DND-41 (cell line): ENCODE measurements around the gene MORN3.

Source experiments
- ATAC-seq: fragments of 200-7000 bp; cut with Tn5 transposase; 3 replicates; pipeline ENCODE4 v1.9.1; 2021; ENCODE audit warnings: low read depth; ENCODE audit not compliant: insufficient read depth
- DNase-seq: peaks from one replicate; pipeline ENCODE4 v3.0.0-alpha.2; 2020
- H2AFZ ChIP-seq: 2 replicates; pipeline ENCODE4 v1.6.0; 2012; ENCODE audit warnings: low read depth, low read length
- H3K27ac ChIP-seq: 2 replicates; pipeline ENCODE4 v1.5.1; 2012; ENCODE audit warnings: low read length, inconsistent platforms
- H3K27me3 ChIP-seq: fragments of 200-600 bp; sonication (generic); 2 replicates; pipeline ENCODE4 v1.6.0; 2012; ENCODE audit warnings: low read length, mild to moderate bottlenecking, inconsistent platforms; ENCODE audit not compliant: insufficient read depth, poor library complexity
- H3K36me3 ChIP-seq: 2 replicates; pipeline ENCODE4 v1.5.1; 2012; ENCODE audit warnings: low read length, inconsistent platforms; ENCODE audit not compliant: insufficient read depth
- H3K4me1 ChIP-seq: 2 replicates; pipeline ENCODE4 v1.5.1; 2012; ENCODE audit warnings: mild to moderate bottlenecking, low read length; ENCODE audit not compliant: insufficient read depth
- H3K4me2 ChIP-seq: 2 replicates; pipeline ENCODE4 v1.6.0; 2012; ENCODE audit warnings: mild to moderate bottlenecking, moderate library complexity, low read length, inconsistent platforms; ENCODE audit not compliant: insufficient read depth
- H3K4me3 ChIP-seq, 2 experiments: fragments of 200-600 bp in 1 of 2; shearing (Covaris generic) in 1 of 2; 2 replicates each; pipeline ENCODE4 v1.5.1; 2012 to 2016; ENCODE audit warnings: inconsistent platforms in 2 of 2, low read length in 2 of 2, mild to moderate bottlenecking in 2 of 2, low read depth in 1 of 2, moderate library complexity in 1 of 2
- H3K79me2 ChIP-seq: 2 replicates; pipeline ENCODE4 v1.6.0; 2012; ENCODE audit warnings: low read length, inconsistent platforms; ENCODE audit not compliant: insufficient read depth
- H3K9ac ChIP-seq: 2 replicates; pipeline ENCODE4 v1.6.0; 2012; ENCODE audit warnings: low read depth, mild to moderate bottlenecking, inconsistent platforms, low read length, moderate library complexity
- H3K9me3 ChIP-seq: 2 replicates; pipeline ENCODE4 v1.5.1; 2012; ENCODE audit warnings: low read length, moderate library complexity, mild to moderate bottlenecking, inconsistent platforms; ENCODE audit not compliant: insufficient read depth, severe bottlenecking
- H4K20me1 ChIP-seq: 2 replicates; pipeline ENCODE4 v1.6.0; 2012; ENCODE audit warnings: low read length; ENCODE audit not compliant: insufficient read depth
- CTCF ChIP-seq: IDR thresholded peaks from 2 replicates; pipeline ENCODE4 v1.5.1; 2012; ENCODE audit warnings: borderline replicate concordance, low read length, moderate library complexity, mild to moderate bottlenecking; ENCODE audit not compliant: poor library complexity, severe bottlenecking; ENCODE audit errors: extremely low read depth
- EZH2 ChIP-seq: IDR thresholded peaks from 3 replicates; pipeline ENCODE4 v1.6.1; 2012; ENCODE audit warnings: borderline replicate concordance, low read depth, mild to moderate bottlenecking, moderate library complexity, low read length, inconsistent platforms; ENCODE audit not compliant: severe bottlenecking

Gene MORN3

GRCh38 chr12:121651320-121651719 lies 18.1 kb downstream of the MORN3 start:
- no peaks in the 10 kb centered on the region for H3K9me3 ChIP-seq
- peaks cover 18% of the 10 kb centered on the region for H3K4me1 ChIP-seq
- no peak for DNase-seq
- no peak overlapping the region for H3K9ac ChIP-seq
- H3K27ac ChIP-seq, result no peak overlapping the region
- no peaks in the 10 kb centered on the region for H4K20me1 ChIP-seq
- no peak overlapping the region for H3K4me2 ChIP-seq
- H3K36me3 ChIP-seq, result no peaks in the 10 kb centered on the region
- H3K27me3 ChIP-seq, result no peaks in the 10 kb centered on the region
- H2AFZ ChIP-seq, result no peak overlapping the region
- TF ChIP-seq CTCF (no peak), EZH2 (no peak)
- H3K4me3 ChIP-seq, result no peak overlapping the region
- no peak for ATAC-seq
- no peaks in the 10 kb centered on the region for H3K79me2 ChIP-seq

- no peaks in the 10 kb centered on the region for H3K9me3 ChIP-seq
- H3K27ac ChIP-seq, result peak overlapping the region; percentile 59; the same call in 1 of the 2 replicates
- no peak for TF ChIP-seq CTCF
- no peak for TF ChIP-seq EZH2
- no peak overlapping the region for H3K4me2 ChIP-seq
- no peak overlapping the region for H3K9ac ChIP-seq
- no peaks in the 10 kb centered on the region for H3K27me3 ChIP-seq
- no peaks in the 10 kb centered on the region for H4K20me1 ChIP-seq
- H2AFZ ChIP-seq, result no peak overlapping the region
- peaks cover 18% of the 10 kb centered on the region for H3K4me1 ChIP-seq
- DNase-seq (peak; percentile 70), ATAC-seq (peak; percentile 92)
- H3K4me3 ChIP-seq, result no peak overlapping the region
- H3K36me3 ChIP-seq, result no peaks in the 10 kb centered on the region
- H3K79me2 ChIP-seq, result no peaks in the 10 kb centered on the region
These were observed 19.6 kb downstream of the MORN3 start for GRCh38 chr12:121649819-121650353.

- H3K4me3 ChIP-seq, result no peak overlapping the region
- no peak for DNase-seq
- ATAC-seq, result peak; percentile 16; the same call in 1 of the 3 replicates
- no peak overlapping the region for H3K9ac ChIP-seq
- H3K36me3 ChIP-seq, result no peaks in the 10 kb centered on the region
- no peaks in the 10 kb centered on the region for H3K27me3 ChIP-seq
- TF ChIP-seq CTCF, result no peak
- TF ChIP-seq EZH2, result no peak
- peak overlapping the region; percentile 52; the same call in 1 of the 2 replicates for H3K27ac ChIP-seq
- H3K9me3 ChIP-seq, result no peaks in the 10 kb centered on the region
- no peaks in the 10 kb centered on the region for H4K20me1 ChIP-seq
- H3K4me2 ChIP-seq, result no peak overlapping the region
- no peaks in the 10 kb centered on the region for H3K79me2 ChIP-seq
- H3K4me1 ChIP-seq, result peaks cover 18% of the 10 kb centered on the region
- no peak overlapping the region for H2AFZ ChIP-seq
These were observed 20.1 kb downstream of the MORN3 start for GRCh38 chr12:121649322-121649721.
